GM21529 (cell line): ENCODE data around the gene STARD13.

Source experiments
- ATAC-seq: cut with Tn5 transposase; IDR thresholded peaks from one replicate; pipeline ENCODE4 v1.9.1; 2021; ENCODE audit not compliant: unreplicated experiment

STARD13 gene, protein sequence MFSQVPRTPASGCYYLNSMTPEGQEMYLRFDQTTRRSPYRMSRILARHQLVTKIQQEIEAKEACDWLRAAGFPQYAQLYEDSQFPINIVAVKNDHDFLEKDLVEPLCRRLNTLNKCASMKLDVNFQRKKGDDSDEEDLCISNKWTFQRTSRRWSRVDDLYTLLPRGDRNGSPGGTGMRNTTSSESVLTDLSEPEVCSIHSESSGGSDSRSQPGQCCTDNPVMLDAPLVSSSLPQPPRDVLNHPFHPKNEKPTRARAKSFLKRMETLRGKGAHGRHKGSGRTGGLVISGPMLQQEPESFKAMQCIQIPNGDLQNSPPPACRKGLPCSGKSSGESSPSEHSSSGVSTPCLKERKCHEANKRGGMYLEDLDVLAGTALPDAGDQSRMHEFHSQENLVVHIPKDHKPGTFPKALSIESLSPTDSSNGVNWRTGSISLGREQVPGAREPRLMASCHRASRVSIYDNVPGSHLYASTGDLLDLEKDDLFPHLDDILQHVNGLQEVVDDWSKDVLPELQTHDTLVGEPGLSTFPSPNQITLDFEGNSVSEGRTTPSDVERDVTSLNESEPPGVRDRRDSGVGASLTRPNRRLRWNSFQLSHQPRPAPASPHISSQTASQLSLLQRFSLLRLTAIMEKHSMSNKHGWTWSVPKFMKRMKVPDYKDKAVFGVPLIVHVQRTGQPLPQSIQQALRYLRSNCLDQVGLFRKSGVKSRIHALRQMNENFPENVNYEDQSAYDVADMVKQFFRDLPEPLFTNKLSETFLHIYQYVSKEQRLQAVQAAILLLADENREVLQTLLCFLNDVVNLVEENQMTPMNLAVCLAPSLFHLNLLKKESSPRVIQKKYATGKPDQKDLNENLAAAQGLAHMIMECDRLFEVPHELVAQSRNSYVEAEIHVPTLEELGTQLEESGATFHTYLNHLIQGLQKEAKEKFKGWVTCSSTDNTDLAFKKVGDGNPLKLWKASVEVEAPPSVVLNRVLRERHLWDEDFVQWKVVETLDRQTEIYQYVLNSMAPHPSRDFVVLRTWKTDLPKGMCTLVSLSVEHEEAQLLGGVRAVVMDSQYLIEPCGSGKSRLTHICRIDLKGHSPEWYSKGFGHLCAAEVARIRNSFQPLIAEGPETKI

DNA sequence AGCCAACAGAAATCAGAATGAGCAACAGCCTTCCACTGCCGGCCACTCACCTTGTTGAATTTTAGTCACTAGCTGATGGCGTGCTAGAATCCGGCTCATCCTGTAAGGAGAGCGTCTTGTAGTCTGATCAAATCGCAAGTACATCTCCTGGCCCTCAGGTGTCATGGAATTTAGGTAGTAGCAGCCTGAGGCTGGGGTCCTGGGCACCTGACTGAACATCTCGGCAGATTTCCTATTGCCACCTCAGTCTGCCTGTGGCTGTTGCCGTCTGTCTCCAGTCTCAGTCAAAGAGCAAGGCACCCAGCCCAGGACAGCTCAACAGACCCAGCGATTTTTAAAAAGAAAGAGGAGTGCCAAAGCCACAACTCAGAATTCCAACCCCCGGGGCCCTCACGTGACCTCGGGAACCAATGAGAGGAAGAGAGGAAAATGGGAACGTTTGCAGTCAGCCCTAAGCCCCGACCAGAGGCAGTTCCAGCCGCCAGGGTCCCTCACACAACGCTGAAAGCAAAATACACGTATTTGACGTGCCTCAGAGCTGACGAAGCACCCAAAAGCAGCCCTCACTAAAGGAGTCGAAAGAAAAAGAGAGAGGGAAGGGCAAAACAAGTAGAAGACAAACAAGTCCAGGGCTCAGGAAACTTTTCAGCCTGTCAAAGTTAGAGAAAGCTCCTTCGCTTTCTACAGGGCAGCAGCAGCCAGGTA lies at the start of gene STARD13:
Gene STARD13 (minus strand): TSS at position 336 of the 705 bp plus-strand sequence. CDS start 117 bp downstream, at position 219.
- ATAC-seq: peak; percentile 65

DNA sequence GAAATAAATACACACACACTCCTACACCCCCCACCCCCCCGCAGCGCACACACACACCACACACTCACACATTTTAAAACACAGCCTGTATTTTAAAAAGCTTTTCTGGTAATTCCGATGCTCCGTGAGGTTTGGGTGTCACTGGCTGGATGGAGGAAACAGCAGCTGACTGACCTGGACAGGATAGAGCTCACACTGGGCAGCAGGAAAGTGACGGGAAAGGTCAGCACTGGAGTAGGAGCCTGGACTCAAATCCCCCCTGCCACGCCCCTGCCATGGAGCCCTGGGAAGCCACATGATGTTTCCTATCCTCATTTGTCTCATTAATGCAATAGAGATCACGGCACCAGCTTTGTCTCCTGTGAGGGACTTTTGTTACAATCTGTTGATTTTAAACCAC lies 49.3 kb upstream of the STARD13 start:
- no peak for ATAC-seq

DNA sequence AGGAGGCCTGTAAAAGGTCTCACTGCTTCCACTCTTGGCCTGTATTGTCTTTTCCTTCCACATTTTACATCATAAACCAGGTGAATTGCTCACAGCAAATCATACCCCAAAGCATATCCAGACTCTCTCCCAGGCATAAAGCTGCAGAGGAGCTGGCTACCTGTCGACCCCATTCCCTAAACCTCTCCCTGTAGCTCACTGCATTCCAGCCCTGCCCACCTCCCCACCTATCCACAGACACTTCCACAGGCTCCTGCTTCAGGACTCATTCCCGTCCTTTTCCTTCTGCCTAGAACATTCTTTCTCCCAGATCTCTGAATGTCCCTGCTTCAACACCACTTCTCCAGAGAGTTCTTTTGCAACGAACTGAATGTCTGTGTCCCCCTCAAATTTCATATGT lies 46.4 kb upstream of the STARD13 start:
- ATAC-seq: no peak

DNA sequence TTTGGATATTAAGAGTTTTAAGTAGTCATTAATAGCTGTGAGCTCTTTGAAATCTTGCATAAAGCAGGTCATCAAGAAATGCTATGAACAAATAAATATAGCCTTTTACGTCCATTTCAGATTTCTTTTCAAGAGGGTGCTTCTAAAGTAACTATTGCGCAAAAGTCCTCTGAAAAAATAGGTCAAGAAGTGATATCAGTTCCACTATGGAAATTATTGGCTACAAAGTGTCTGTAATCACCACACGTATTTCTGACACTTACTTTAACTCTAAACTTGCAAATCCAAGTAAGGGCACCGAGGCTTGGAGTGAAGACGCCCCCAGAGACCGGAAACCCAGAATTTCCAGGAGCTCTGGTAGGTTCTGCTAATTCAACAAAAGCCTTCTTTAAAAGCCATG lies 44.9 kb upstream of the STARD13 start:
- no peak for ATAC-seq

DNA sequence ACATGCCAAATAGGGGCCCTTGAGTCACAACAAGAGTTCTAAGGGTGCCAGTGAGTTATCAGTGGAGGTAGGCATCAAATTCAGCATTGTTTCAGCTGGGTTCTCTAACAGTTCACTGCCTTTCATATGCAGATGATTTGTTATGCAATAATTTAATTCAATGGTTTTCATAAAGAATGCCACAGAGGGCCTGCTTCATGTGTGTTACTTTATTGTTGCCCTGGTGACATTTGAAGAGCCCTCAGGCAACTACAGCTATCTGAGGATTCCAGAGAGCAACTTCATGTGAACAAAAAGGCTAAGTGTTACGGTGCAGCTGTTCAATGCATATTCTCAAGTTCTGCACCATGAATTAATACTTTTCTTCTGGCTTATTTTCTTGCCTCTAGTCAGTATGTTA lies 43.1 kb upstream of the STARD13 start:
- no peak for ATAC-seq

DNA sequence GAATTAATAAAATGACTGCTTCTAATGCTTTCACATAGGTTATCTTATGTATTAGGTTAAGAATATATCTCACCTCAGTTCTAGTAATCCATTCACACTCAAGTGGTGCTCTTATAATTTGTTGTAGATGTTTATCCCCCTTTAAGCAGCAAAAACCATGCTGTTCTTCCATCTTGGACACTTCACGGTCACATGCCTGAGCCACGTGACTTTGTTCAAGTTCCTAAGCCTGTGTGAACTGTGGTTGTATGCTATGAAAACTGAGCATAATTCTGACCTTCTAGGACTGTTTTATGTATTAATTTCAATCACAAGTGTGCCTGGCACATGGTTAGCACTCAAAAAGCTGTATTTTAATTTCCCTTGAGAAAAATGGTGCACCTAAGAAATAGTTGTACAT lies 41.2 kb upstream of the STARD13 start:
- ATAC-seq: no peak

DNA sequence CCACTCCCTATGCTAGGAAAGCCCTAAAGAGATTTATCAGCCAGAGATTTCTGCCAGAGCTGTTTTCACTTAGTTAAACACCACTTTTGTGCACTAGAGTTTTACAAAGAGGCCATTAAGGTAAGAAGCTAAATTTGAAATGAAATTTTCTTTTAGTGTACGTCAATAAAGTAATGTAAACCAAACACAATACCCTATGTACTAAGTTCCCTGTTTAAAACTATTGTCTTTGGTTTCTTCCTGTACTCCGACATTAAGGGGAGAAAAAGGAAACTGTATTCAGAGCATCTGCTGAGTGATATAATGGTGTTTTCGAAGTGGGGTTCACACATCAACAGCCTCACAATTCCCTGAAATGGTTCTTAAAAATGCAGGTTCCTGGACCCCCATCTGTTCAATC lies 40.7 kb upstream of the STARD13 start:
- ATAC-seq: no peak

DNA sequence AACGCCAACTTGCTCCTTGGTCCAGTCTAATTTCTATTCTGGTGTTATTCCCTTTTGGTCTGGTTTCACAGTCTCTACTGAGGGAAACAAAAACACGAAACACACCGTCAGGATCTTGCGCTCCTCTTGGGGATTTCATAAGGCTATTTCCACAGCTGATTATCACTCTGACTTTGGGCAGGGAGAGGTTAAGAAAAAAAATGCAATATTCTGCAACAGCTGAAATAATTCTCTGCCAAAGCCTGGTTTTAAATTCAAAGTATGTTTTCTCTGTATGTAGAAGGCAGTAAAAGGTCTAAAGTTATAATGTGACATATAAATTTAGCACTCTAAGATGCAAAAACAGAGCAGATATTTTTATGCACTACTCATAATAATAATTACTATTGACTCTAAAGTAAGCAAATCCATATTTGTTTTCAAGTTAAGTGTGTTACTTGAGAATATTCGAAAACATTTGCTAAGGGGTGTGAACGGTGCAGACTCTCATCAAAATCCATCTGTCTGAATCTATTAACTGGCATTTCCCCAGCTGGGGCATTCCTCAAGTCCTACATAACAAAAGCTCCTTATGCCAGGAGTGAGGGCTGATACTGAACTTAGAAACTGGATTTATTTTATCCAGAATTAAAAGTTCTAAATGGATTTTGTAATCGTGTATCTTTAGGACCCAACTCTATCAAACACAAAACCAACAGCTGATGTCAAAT lies 38.4 kb upstream of the STARD13 start:
- ATAC-seq: no peak

DNA sequence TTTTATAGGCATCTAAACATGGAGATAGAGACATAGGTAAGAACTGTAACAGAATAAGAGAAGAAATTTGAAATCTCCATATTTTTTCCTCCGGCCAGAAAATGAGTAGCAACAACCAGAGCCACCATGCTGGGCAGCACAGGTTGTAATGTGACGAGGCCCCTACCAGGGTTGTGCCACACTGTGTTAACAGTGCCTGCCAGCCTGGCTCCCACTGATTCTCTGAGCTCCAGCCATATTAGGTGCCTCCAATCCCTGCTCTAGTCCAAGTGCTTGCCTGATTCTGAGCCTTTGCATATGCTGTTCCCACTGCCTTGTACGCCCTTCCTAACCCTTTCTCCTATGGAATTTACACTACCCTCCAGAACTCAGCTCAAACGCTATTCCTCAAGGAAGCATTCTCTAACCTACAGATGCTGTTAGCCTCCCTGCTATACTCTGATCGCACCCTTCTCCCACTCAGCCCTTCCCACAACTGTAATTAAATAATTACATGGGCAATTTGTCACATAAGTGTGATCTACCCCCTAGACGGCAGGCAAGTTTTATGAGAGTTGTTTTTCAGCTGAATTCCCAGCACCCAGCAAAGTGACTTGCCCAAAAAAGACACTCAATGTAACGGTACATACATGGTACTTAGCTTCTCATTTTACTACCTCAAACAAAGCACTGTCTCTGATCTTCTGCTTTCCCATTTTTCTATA lies 37.6 kb upstream of the STARD13 start:
- no peak for ATAC-seq

DNA sequence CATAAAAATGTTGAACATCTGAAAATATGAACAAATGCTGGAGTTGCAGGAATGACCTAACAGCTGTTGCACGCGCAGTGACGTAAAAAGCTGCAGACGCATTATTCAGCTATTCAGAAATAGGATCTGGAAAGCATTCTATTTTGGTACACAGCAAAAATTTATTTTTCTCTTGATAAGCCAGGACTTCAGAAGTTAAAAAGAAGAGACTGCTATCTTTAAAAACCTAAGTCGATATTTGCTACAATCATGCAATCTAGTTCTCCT lies 36.9 kb upstream of the STARD13 start:
- no peak for ATAC-seq

DNA sequence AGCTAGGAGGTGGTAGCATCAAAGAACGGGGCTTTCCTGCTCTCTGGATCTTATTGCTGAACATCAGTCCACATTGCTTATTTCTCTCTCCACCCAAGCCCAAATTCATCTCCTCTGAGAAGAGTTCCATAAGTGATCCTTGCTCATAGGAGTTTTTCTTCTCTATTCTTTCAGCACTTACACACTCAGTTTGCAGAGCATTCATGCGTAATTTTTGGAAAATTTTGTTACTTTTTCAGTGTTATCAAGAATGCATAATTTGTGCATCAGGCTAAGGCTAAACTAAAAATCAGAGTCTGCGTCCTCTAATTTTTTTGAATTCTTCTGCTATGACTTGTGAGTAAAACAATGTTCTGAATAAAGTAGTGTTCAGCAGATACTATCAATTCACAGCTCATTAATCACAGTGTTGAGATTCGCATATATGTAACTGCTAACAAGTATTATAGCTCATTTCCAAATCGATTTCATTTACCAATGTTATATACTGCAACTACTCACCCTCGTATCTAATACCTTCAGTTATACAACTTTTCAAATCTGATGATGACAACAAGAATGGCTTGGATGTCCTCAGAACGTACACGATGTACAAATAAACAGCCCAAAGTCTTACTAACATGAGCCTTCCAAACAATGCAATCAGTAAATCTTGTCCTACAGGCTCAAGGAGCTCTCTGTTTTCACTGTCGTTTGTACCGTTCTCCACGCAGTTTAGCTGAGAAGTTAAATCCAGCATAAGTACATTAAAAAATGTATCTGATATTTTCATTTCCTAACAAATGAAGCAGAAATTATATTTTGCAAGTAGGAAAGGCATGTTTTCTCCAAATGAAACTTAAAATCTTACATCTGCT lies 36.4 kb upstream of the STARD13 start:
- ATAC-seq: no peak

DNA sequence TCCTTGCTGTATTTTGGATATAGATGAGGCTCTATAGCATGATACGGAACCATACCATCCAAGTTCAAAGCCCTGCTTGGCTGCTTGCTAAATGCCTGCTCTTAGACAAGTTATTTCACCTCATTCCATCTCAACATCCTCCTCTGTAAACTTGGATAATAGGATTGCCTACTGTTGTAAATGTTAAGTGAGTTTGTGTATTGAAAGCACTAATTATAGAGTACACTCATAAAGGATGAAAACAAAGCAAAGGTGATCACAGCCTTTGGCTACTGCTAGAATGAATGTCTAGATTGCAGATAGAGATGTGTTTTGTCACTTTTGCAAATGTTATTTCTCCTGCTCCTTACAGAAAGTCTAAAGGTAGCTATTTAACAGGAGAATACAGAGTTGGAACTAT lies 34.3 kb upstream of the STARD13 start:
- no peak for ATAC-seq

DNA sequence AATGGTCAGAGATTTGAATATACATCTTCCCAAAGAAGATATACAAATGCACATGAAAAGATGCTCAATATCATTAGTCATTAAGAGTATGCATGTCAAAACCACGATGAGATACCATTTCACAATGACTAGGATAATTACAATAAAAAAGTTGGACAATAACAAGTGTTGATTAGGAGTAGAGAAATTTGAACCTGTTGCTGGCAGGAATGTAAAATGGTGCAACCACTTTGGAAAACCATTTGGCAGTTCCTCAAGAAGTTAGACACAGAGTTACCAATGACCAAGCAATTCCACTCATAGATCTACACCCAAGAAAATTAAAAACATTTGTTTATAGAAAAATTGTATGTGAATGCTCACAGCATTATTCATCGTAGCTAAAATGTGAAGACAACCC lies 33.2 kb upstream of the STARD13 start:
- no peak for ATAC-seq

DNA sequence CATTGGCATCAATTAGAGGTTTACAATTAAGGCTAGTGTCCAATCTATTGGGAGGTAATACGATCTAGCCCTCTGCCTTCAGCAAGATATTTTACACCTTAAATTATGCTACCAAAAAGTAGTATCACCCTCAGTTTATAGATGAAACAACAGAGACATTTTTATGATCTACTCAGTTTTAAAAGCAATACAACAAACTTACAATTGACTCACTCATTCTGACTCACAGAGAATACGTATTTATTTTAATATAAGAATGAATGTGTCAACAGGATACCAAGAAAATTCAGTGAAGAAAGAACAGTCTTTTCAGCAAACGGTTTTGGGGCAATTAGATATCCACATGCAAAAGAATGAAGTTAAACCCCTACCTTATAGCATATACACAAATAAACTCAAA lies 32.5 kb upstream of the STARD13 start:
- ATAC-seq: no peak

DNA sequence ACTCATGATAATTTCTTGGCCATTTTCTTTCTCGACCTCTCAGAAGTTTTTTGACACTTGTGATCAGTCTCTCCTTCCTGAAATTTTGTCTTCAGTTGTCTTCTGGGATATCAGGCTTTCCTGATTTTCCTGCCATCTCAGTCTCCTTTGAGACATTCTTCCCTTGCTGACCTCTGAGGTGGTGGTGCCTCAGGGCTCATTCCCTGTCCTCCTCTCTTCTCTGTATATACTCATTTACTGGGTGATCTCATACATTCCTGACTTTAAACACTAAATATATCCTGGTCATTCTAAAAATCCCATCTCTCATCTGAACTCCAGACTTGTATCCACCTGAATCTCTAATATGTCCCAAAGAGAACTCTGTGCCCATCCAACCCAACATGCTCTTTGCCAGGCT lies 31.3 kb upstream of the STARD13 start:
- ATAC-seq: no peak

DNA sequence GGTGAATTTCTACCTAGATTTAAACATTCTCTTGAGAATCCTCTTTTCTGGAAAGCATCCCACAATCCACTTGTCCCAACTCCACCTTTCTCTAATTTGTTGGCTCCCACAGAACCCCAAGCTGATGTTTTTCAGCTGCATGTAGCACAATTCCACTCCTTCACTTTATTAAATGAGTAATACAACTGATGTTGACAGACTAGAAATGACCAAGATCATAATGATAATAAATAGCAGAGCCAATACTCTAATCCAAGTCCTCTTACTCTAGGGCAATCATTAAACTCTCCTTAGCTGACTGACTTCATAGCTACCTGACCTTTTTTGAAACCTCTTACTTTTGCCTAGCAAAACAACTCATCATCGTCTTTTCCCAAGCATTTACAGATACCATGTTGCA lies 27.9 kb upstream of the STARD13 start:
- no peak for ATAC-seq

DNA sequence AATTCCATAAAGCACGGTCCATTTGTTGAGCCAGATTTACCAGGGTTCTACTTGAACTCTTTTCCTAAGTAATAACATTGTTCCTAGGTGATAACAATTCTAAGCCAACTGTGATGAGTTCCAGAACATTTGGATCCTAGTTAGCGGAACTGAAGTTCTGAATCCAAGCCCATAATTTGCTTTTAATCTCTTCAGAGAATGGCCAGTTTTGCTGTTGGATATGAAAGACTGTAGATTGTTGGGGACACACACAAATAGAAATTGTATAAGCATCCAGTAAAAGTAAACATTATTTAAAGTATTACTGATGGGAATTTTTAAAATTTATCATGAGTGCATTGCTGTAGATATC lies 27.3 kb upstream of the STARD13 start:
- ATAC-seq: no peak

DNA sequence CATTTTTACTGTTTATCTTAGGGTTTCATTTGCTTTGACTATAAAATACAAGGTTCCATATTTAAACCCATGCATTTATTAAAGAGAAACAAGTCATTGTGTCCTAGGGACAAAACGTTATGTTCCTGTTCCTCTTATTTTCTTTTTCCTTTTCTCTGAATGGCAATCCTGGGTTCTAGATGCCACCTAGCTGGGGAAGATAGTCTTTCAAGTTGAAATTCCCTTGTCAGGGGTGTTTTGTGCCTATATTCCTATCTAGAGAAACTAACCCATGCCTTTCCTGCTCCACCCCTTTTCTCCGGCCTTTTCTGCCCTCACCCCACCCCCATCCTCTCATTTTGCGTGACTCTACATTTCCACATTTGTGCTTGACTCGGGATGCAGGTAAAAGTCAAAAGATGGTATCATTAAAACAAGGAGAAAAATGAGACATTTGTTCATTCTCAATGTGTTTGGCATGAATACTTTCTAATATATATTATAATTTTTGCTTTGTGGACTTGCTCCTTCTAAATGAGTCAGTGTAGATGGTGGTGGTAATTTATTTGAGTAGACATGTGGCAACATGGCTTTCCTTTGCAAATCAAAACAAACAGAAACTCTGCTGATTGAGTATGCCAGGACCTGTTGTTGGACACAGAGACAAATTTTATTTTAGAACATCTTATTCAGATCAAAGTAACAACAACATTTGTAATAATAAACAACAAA lies 26.8 kb upstream of the STARD13 start:
- no peak for ATAC-seq

DNA sequence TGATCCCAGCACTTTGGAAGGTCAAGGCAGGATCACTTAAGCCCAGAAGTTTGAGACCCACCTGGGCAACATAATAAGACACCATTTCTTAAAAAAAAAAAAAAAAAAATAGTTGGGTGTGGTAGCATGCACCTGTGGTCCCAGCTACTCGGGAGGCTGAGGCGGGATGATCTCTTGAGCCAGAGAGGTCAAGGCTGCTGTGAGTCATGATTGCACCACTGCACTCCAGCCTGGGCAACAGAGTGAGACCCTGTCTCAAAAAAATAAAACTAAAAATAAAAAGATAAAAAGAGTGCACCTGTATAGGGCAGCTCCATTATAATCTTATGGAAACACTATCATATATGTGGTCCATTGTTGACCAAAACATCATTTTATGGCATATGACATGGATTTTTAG lies 25.5 kb upstream of the STARD13 start:
- no peak for ATAC-seq
